Testis (tissue), 3 donors: ENCODE measurements around the gene VWF. TPM values are rescaled to one million over a fixed set of nuclear protein-coding genes. Genes with fewer than 3 reads are reported as not detected.

Experiments used
- DNase-seq: peaks from one replicate; pipeline ENCODE4 v3.0.0-alpha.2; 2019
- H3K27ac ChIP-seq, 2 donors: fragments of 200-600 bp; sonication (generic); one replicate each; pipeline ENCODE4 v1.5.1; 2019
- H3K27me3 ChIP-seq: fragments of 200-600 bp; sonication (generic); one replicate; pipeline ENCODE4 v1.5.1; 2019
- H3K36me3 ChIP-seq: fragments of 200-600 bp; sonication (generic); one replicate; pipeline ENCODE4 v1.5.1; 2017; ENCODE audit warnings: low read depth; ENCODE audit errors: missing control alignments
- H3K4me1 ChIP-seq: fragments of 200-600 bp; sonication (generic); one replicate; pipeline ENCODE4 v1.5.1; 2019
- H3K4me3 ChIP-seq, 2 donors: fragments of 200-600 bp; sonication (generic); one replicate each; pipeline ENCODE4 v1.5.1; 2017 to 2019
- H3K9me3 ChIP-seq: fragments of 200-600 bp; sonication (generic); one replicate; pipeline ENCODE4 v1.5.1; 2017
- POLR2A ChIP-seq: fragments of 450-650 bp; IDR thresholded peaks from one replicate; pipeline ENCODE4 v1.6.1; 2017; ENCODE audit warnings: antibody characterized with exemption, mild to moderate bottlenecking, moderate library complexity
- WGBS, 2 donors: methylation state at CpG; one replicate each; pipeline ENCODE4 v1.1.5; 2018; 5-methylcytosine and 5-hydroxymethylcytosine counted together
- intact Hi-C: fragments of 100-400 bp; cut with DNase I; formaldehyde crosslinking; loops from one replicate; pipeline ENCODE4 v1.15.1; 2023; ENCODE audit warnings: low total_unique reads
- polyA plus RNA-seq: library from polyadenylated mRNA; stranded (reverse); fragments of 350-450 nt; fragmentation: Illumina TruSeq; extraction: RNeasy Lipid Tissue Mini Kit (QIAGEN cat#74804); gene quantifications from one replicate; pipeline ENCODE4 v1.2.3, GENCODE V29; 2014; ENCODE audit warnings: low read depth, low replicate concordance; ENCODE audit not compliant: insufficient read depth
- total RNA-seq, 2 donors: library from RNA; depleted of rRNA; stranded (reverse); fragments of >200 nt; gene quantifications; one replicate each; pipeline ENCODE4 v1.2.3, GENCODE V29; 2016
- TF ChIP-seq, protein P1 (sequence below), 3 experiments: fragments of 450-650 bp in 2 of 3; fragments of 200-600 bp in 1 of 3; sonication (generic) in 1 of 3; IDR thresholded peaks; one replicate each; pipeline ENCODE4 v1.5.1; 2016 to 2019; ENCODE audit warnings: antibody characterized with exemption in 3 of 3, mild to moderate bottlenecking in 2 of 3, moderate library complexity in 1 of 3

Gene VWF
- total and polyA plus RNA-seq, 3 donors from 2014 or later, result 68.3 to 86.2 (median 83.7) TPM

- intact Hi-C loops, result no loop called here
- Histone ChIP-seq H3K4me3 (no peak overlapping the region), H3K27me3 (no peaks in the 10 kb centered on the region), H3K36me3 (no peaks in the 10 kb centered on the region), H3K4me1 (peaks cover 3% of the 10 kb centered on the region), H3K27ac (no peak overlapping the region), H3K9me3 (no peaks in the 10 kb centered on the region)
- 75 to 78% methylated on average over 14 of the region's 14 CpGs for WGBS, 2 donors
- TF ChIP-seq, protein P1, sequence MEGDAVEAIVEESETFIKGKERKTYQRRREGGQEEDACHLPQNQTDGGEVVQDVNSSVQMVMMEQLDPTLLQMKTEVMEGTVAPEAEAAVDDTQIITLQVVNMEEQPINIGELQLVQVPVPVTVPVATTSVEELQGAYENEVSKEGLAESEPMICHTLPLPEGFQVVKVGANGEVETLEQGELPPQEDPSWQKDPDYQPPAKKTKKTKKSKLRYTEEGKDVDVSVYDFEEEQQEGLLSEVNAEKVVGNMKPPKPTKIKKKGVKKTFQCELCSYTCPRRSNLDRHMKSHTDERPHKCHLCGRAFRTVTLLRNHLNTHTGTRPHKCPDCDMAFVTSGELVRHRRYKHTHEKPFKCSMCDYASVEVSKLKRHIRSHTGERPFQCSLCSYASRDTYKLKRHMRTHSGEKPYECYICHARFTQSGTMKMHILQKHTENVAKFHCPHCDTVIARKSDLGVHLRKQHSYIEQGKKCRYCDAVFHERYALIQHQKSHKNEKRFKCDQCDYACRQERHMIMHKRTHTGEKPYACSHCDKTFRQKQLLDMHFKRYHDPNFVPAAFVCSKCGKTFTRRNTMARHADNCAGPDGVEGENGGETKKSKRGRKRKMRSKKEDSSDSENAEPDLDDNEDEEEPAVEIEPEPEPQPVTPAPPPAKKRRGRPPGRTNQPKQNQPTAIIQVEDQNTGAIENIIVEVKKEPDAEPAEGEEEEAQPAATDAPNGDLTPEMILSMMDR (IDR thresholded peaks at IDR 0.05), result no peak
- TF ChIP-seq POLR2A, result no peak
- DNase-seq, result no peak
Measured at GRCh38 chr12:6116471-6117021, 7.9 kb downstream of the VWF start.

DNA sequence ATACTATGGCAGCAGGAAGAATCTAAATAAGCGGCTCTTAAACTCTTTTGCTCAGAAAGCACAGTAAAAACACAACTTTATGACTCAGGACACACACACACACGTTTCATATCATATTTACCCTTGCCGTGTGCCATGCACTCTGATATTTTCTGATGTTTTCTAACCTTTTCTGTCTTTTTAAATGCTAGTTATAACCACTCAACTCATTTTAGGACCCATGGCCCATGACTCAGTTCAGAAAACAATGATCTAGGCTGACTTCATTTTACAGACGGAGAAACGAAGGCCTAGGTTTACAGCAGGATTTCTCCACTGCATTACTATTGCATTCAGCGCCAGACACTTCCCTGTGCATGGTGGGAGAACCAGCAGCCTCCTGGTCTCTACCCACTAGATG lies 9.1 kb downstream of the VWF start:
- Histone ChIP-seq H3K4me1 (no peaks in the 10 kb centered on the region), H3K27me3 (no peaks in the 10 kb centered on the region), H3K4me3 (no peak overlapping the region), H3K27ac (no peak overlapping the region), H3K9me3 (no peaks in the 10 kb centered on the region), H3K36me3 (no peaks in the 10 kb centered on the region)
- TF ChIP-seq, protein P1 (IDR thresholded peaks at IDR 0.05), result no peak
- no peak for TF ChIP-seq POLR2A
- DNase-seq, result no peak
- intact Hi-C loops, result no loop called here
- 86 to 87% methylated on average over 6 of the region's 6 CpGs for WGBS, 2 donors

GRCh38 chr12:6114476-6114870 lies 10.0 kb downstream of the VWF start:
- 87 to 92% methylated on average over 4 to 6 of the region's 6 CpGs for WGBS, 2 donors
- H3K27me3 ChIP-seq, result no peaks in the 10 kb centered on the region
- DNase-seq, result no peak

DNA sequence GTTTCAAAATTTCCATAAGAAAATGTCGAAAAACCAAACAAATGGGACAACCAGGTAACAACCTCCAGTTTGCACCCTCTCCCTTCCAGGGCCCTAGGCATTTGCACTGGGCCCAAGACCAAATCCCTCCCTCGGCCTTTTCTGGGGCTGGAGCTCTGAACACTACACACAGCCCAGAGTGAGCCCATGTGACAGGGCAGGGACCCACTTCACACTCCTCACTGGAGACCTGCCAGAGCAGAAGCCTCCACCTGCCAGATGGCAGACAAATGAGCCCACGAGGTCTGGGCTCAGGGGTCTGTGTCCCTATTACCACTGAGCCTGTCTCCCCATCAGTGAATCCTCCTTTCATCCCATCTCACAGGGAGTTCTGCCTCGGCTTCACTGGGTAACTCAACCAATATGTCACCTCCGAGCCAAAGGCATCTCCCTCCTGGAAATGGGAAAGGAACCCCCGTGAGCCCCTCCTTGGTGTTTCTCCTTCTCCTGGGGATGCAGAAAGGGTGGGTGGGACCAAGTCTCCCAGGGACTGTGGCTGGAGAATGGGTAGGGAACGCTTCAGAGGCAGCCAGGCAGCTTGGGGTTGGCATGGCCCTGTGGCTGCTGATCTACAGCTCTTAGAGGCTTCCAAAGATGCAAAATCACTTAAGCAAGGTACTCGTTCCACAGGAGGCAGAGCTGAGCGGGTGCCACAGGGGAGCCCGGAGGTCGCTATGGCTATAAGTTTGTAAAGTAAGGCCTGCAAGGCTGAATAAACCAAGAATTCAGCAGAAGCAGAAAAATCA lies 10.6 kb downstream of the VWF start:
- no peak overlapping the region for H3K4me3 ChIP-seq
- H3K36me3 ChIP-seq, result no peaks in the 10 kb centered on the region
- no peaks in the 10 kb centered on the region for H3K9me3 ChIP-seq
- TF ChIP-seq POLR2A, result no peak
- TF ChIP-seq, protein P1 (IDR thresholded peaks at IDR 0.05), result no peak
- 83 to 88% methylated on average over 8 to 11 of the region's 11 CpGs for WGBS, 2 donors
- H3K27me3 ChIP-seq, result no peaks in the 10 kb centered on the region
- intact Hi-C loops, result no loop called here
- no peaks in the 10 kb centered on the region for H3K4me1 ChIP-seq
- no peak overlapping the region for H3K27ac ChIP-seq
- no peak for DNase-seq

More at GRCh38 chr12:6114476-6114870, 10.0 kb downstream of the VWF start:
- Histone ChIP-seq H3K4me1 (no peaks in the 10 kb centered on the region), H3K36me3 (no peaks in the 10 kb centered on the region), H3K9me3 (no peaks in the 10 kb centered on the region), H3K27ac (no peak overlapping the region), H3K4me3 (no peak overlapping the region)
- TF ChIP-seq, protein P1 (IDR thresholded peaks at IDR 0.05), result no peak
- no peak for TF ChIP-seq POLR2A
- intact Hi-C loops, result no loop called here
